NB4 (cell line): Measurements from ENCODE around the gene B3GALT5.

ENCODE experiments used
- MYC ChIP-seq: IDR thresholded peaks from 2 replicates; pipeline ENCODE4 v1.6.1; 2011; ENCODE audit warnings: low read depth, low read length
- POLR2A ChIP-seq: IDR thresholded peaks from 2 replicates; pipeline ENCODE4 v1.6.1; 2011; ENCODE audit warnings: mild to moderate bottlenecking; ENCODE audit not compliant: insufficient read length; ENCODE audit errors: extremely low read depth

DNA sequence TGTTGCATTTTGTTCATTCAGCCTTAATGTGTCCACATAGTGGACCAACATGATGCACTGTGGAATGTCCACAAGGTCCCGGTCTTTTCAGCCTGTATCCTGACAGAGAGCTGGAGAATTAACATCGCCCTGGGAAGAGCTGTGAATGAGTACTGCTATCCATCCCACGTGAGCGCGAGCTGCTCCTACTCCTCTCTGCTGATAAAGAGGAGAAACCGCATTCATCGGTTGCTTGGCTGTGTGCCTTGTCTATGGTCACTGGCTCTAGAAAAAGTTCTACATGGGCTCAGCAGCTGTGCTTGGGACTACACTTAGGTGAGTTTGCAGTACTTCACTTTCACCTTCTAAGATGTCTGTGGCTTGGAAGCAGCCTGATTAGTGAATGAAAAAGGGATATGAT is 101.2 kb downstream of the B3GALT5 start:
- no peak for TF ChIP-seq POLR2A
- TF ChIP-seq MYC: no peak
